K562 (cell line): ENCODE results near the gene CLIC1. TPM values are rescaled to one million over a fixed set of nuclear protein-coding genes. Genes with fewer than 3 reads are reported as not detected.
A peak's percentile ranks its signal among the peaks of the same experiment; 100 is the strongest.

Source experiments
- ATAC-seq: fragments of 200-7000 bp; cut with Tn5 transposase; 3 replicates; pipeline ENCODE4 v1.9.1; 2020; ENCODE audit warnings: moderate library complexity
- BruUV-seq: library from RNA; stranded (reverse); fragments of 400-500 nt; replicated peaks from 2 replicates; lab custom pipeline; 2021; lab: Mats Ljungman, UMichigan
- CTCF ChIA-PET: fragments of 300-600 bp; formaldehyde crosslinking; extraction: SDS; loops from one replicate; lab custom pipeline; 2021; ENCODE audit warnings: low intra/inter-chr PET ratio; lab: Yijun Ruan, JAX
- POLR2A ChIA-PET: fragments of 300-600, 350-650 bp; sonication (Branson Sonifier 250); formaldehyde crosslinking; extraction: SDS; loops from one replicate; lab custom pipeline; 2021; ENCODE audit warnings: antibody characterized with exemption, inconsistent platforms; lab: Yijun Ruan, JAX
- DNase-seq, 4 experiments: peaks; one replicate each; pipeline versions ENCODE4 v3.0.0 to v3.0.0-alpha.2; 2011 to 2018; ENCODE audit warnings: low spot score in 3 of 4, mixed read lengths in 3 of 4; ENCODE audit errors: extremely low read depth in 1 of 4
- FAIRE-seq: peaks from 2 replicates; lab custom pipeline; 2011; peaks lifted over from hg19 to GRCh38; lab: Jason Lieb, UNC
- H2AFZ ChIP-seq: 2 replicates; pipeline ENCODE4 v1.6.0; 2011; ENCODE audit warnings: low read depth, low read length, control low read depth, inconsistent platforms
- H3K27ac ChIP-seq: fragments of 200-600 bp; 3 replicates; pipeline ENCODE4 v1.8.0; 2011; ENCODE audit warnings: low read depth, mild to moderate bottlenecking, control low read depth, inconsistent platforms, low read length, moderate library complexity, mixed read lengths; ENCODE audit errors: extremely low read depth
- H3K27me3 ChIP-seq, 2 experiments: fragments of 300-600 bp in 1 of 2; 2 replicates in 1 of 2; 3 replicates in 1 of 2; pipeline versions ENCODE4 v1.6.0 to v1.8.0; 2011; ENCODE audit warnings: inconsistent platforms in 2 of 2, low read length in 2 of 2, mild to moderate bottlenecking in 1 of 2, mixed read lengths in 1 of 2, moderate library complexity in 1 of 2; ENCODE audit not compliant: control insufficient read depth in 2 of 2, insufficient read depth in 2 of 2
- H3K36me3 ChIP-seq: fragments of 300-600 bp; 3 replicates; pipeline ENCODE4 v1.8.0; 2011; ENCODE audit warnings: mild to moderate bottlenecking, low read length, inconsistent platforms; ENCODE audit not compliant: control insufficient read depth, insufficient read depth
- H3K4me1 ChIP-seq, 2 experiments: fragments of 200-600 bp in 1 of 2; replicated peaks in 1 of 2; 2 replicates in 1 of 2; 3 replicates in 1 of 2; pipeline versions ENCODE4 v1.5.1 to v1.8.0; 2011; ENCODE audit warnings: inconsistent platforms in 2 of 2, low read length in 2 of 2, mild to moderate bottlenecking in 1 of 2, mixed read lengths in 1 of 2, moderate library complexity in 1 of 2; ENCODE audit not compliant: control insufficient read depth in 2 of 2, insufficient read depth in 2 of 2
- H3K4me2 ChIP-seq: 2 replicates; pipeline ENCODE4 v1.6.1; 2011; ENCODE audit warnings: low read length, control low read depth, inconsistent platforms, mixed read lengths; ENCODE audit not compliant: insufficient read depth
- H3K4me3 ChIP-seq: fragments of 200-600 bp; sonication (generic), shearing (Covaris generic); 2 replicates; pipeline ENCODE4 v1.5.1; 2016; ENCODE audit warnings: control low read depth, inconsistent platforms
- H3K79me2 ChIP-seq: fragments of 200-600 bp; 3 replicates; pipeline ENCODE4 v1.8.0; 2011; ENCODE audit warnings: low read length, inconsistent platforms; ENCODE audit not compliant: control insufficient read depth, insufficient read depth
- H3K9ac ChIP-seq, 2 experiments: 2 replicates each; pipeline versions ENCODE4 v1.6.0 to v1.6.1; 2011; ENCODE audit warnings: low read depth in 2 of 2, low read length in 2 of 2, control low read depth in 1 of 2, inconsistent platforms in 1 of 2, mild to moderate bottlenecking in 1 of 2, mixed read lengths in 1 of 2; ENCODE audit not compliant: insufficient read depth in 1 of 2
- H3K9me1 ChIP-seq: one replicate; pipeline ENCODE4 v1.6.0; 2011; ENCODE audit warnings: inconsistent platforms, mild to moderate bottlenecking, low read length, moderate library complexity; ENCODE audit not compliant: control insufficient read depth, insufficient read depth
- H3K9me3 ChIP-seq: replicated peaks from 2 replicates; pipeline ENCODE4 v1.5.1; 2011; ENCODE audit warnings: low read depth, low read length, inconsistent platforms; ENCODE audit not compliant: control insufficient read depth, insufficient read depth
- H4K20me1 ChIP-seq: replicated peaks from 2 replicates; pipeline ENCODE4 v1.6.1; 2011; ENCODE audit warnings: low read length, inconsistent platforms, mixed read lengths; ENCODE audit not compliant: control insufficient read depth, insufficient read depth
- HINFP ChIP-seq: fragments of 450-650 bp; conservative IDR thresholded peaks from 2 replicates; pipeline ENCODE4 v1.6.1; 2016; ENCODE audit warnings: missing genetic modification characterization, low read depth, mild to moderate bottlenecking, control low read depth, missing compliant biosample characterization
- HMG20A ChIP-seq: fragments of 450-650 bp; formaldehyde crosslinking; conservative IDR thresholded peaks from 2 replicates; pipeline ENCODE4 v1.4.0; 2020; ENCODE audit warnings: mild to moderate bottlenecking, mixed read lengths
- HNRNPH1 ChIP-seq: fragments of 200-400 bp; formaldehyde crosslinking; optimal IDR thresholded peaks from 2 replicates; pipeline ENCODE3; 2017; ENCODE audit warnings: low read depth, mild to moderate bottlenecking, low read length, moderate library complexity
- KDM2B ChIP-seq: fragments of 250-450 bp; sonication (Bioruptor Pico); IDR thresholded peaks from 2 replicates; pipeline ENCODE4 v1.8.0; 2021; ENCODE audit warnings: mild to moderate bottlenecking, moderate library complexity
- MTA2 ChIP-seq: fragments of 450-650 bp; IDR thresholded peaks from 2 replicates; pipeline ENCODE4 v1.6.1; 2016; ENCODE audit warnings: low read depth
- NFE2 ChIP-seq: IDR thresholded peaks from 2 replicates; pipeline ENCODE4 v1.6.1; 2014; ENCODE audit warnings: antibody characterized with exemption, low read depth
- PHF21A ChIP-seq: fragments of 450-650 bp; IDR thresholded peaks from 2 replicates; pipeline ENCODE4 v1.6.1; 2017; ENCODE audit warnings: low read depth, borderline replicate concordance
- PHTF2 ChIP-seq: fragments of 250-450 bp; sonication (Bioruptor Pico); IDR thresholded peaks from 2 replicates; pipeline ENCODE4 v1.5.0; 2021; ENCODE audit warnings: mild to moderate bottlenecking
- RBM25 ChIP-seq: fragments of 200-400 bp; formaldehyde crosslinking; IDR thresholded peaks from 2 replicates; pipeline ENCODE4 v1.6.1; 2018; ENCODE audit warnings: low read length, low read depth, moderate library complexity; ENCODE audit not compliant: severe bottlenecking
- SREBF2 ChIP-seq: sonication (generic); formaldehyde crosslinking; IDR thresholded peaks from 2 replicates; pipeline ENCODE4 v1.4.0; 2020; ENCODE audit warnings: mild to moderate bottlenecking, missing genetic modification reagents
- WGBS: fragments of 100-300 bp; shearing (Covaris generic); methylation state at CpG from one replicate; pipeline ENCODE4 v1.1.6; 2016; ENCODE audit warnings: low coverage, mixed read lengths; ENCODE audit not compliant: insufficient coverage; ENCODE audit errors: missing lambda C conversion rate; 5-methylcytosine and 5-hydroxymethylcytosine counted together
- in situ Hi-C: fragments of 300-500 bp; cut with MboI; formaldehyde crosslinking; loops from 4 replicates; pipeline ENCODE4 v1.15.0; 2018; ENCODE audit warnings: inconsistent platforms, mixed read lengths
- intact Hi-C: fragments of 100-400 bp; cut with micrococcal nuclease; formaldehyde crosslinking; loops from 2 replicates; pipeline ENCODE4 v1.14.2; 2022
- polyA plus RNA-seq, 8 experiments: library from polyadenylated mRNA; depleted of rRNA in 4 of 8; stranded (reverse) in 5 of 8; unstranded in 3 of 8; fragments of >200 nt; fragmentation: Nextera tagmentation in 2 of 8; fragmentation: Illumina TruSeq in 1 of 8; extraction: Ambion mirVana in 2 of 8; extraction: Trizol in 1 of 8; gene quantifications; 2 replicates each; pipeline versions ENCODE4 v1.2.1 to v1.2.3, GENCODE V29; 2011 to 2014; ENCODE audit warnings: inconsistent platforms in 1 of 8, missing spikeins in 1 of 8
- total RNA-seq, 7 experiments: library from RNA; depleted of rRNA in 6 of 7; stranded (reverse); fragments of >200 nt in 6 of 7; fragmentation: Illumina TruSeq in 2 of 7; extraction: Trizol in 2 of 7; gene quantifications; 2 replicates each; pipeline versions ENCODE4 v1.2.1 to v1.2.3, GENCODE V29; 2011 to 2021; ENCODE audit warnings: low replicate concordance in 1 of 7
- TF ChIP-seq, protein P1 (sequence below), 3 experiments: fragments of 200-800 bp in 1 of 3; fragments of 250-450 bp in 1 of 3; fragments of 450-650 bp in 1 of 3; sonication (Bioruptor Pico) in 1 of 3; sonication (Bioruptor generic) in 1 of 3; formaldehyde crosslinking in 1 of 3; IDR thresholded peaks; 2 replicates each; pipeline versions ENCODE4 v1.6.1 to v1.8.0; 2016 to 2022; ENCODE audit warnings: mild to moderate bottlenecking in 2 of 3, missing genetic modification characterization in 2 of 3, missing compliant biosample characterization in 1 of 3, moderate library complexity in 1 of 3
- TF ChIP-seq, protein P2 (sequence below): sonication (generic); formaldehyde crosslinking; IDR thresholded peaks from 2 replicates; pipeline ENCODE4 v1.8.1; 2023; ENCODE audit warnings: mild to moderate bottlenecking, missing genetic modification reagents
- TF ChIP-seq, protein P3 (sequence below): IDR thresholded peaks from 3 replicates; pipeline ENCODE4 v1.6.1; 2011; ENCODE audit warnings: borderline replicate concordance, mild to moderate bottlenecking; ENCODE audit not compliant: insufficient read length, insufficient read depth

CLIC1 gene
- total and polyA plus RNA-seq, 9 of the 15 experiments (the other 6 are each of a cell fraction or from before 2014, with no cell fraction given) = 1,267 to 2,419 (median 1,808) TPM

GRCh38 chr6:31691078-31691463 lies 45.3 kb downstream of the CLIC1 start:
- intact Hi-C loops = loop anchor here (2.0 kb wide), 2 partner anchors 44 to 140 kb away; no protein-coding TSS in a partner anchor
- no peak for ATAC-seq
- in situ Hi-C loops = no loop called here
- Histone ChIP-seq H3K27me3 (no peaks in the 10 kb centered on the region), H3K79me2 (no peaks in the 10 kb centered on the region; the same call in 2 of the 3 replicates), H3K9me3 (no peaks in the 10 kb centered on the region), H2AFZ (0 out of 2 replicates have a peak overlapping the region, but pooled peaks have one; percentile 14), H3K4me1 (peaks cover 63 to 65% of the 10 kb centered on the region in 2 experiments), H3K36me3 (peaks cover 91% of the 10 kb centered on the region), H3K9me1 (no peaks in the 10 kb centered on the region), H3K4me3 (peak overlapping the region; percentile 13; the same call in 1 of the 2 replicates), H3K9ac (peak overlapping the region; percentile 68 to 86; a peak in 3 of 4 replicates), H4K20me1 (no peaks in the 10 kb centered on the region), H3K4me2 (peak overlapping the region; percentile 82), H3K27ac (peak overlapping the region; percentile 88)
- WGBS = 31% methylated on average over 6 of the region's 6 CpGs
- FAIRE-seq = no peak
- no TSS peak for BruUV-seq
- ChIA-PET POLR2A (interaction anchor here (0.6 to 7.1 kb wide), 44 partner anchors 12 to 498 kb away, joined by 3 to 158 read pairs (median 6); partner anchors contain the start of genes ABHD16A, APOM, BAG6 and C6orf47), CTCF (no interaction called here)
- no peak for DNase-seq
- TF ChIP-seq NFE2 (no peak), SREBF2 (CRISPR knock-in tag) (no peak), HNRNPH1 (no peak), KDM2B (CRISPR knock-in tag) (no peak), HINFP (tag) (no peak), PHTF2 (no peak), MTA2 (no peak), HMG20A (no peak), RBM25 (peak; percentile 83), PHF21A (no peak)
- TF ChIP-seq, protein P1, sequence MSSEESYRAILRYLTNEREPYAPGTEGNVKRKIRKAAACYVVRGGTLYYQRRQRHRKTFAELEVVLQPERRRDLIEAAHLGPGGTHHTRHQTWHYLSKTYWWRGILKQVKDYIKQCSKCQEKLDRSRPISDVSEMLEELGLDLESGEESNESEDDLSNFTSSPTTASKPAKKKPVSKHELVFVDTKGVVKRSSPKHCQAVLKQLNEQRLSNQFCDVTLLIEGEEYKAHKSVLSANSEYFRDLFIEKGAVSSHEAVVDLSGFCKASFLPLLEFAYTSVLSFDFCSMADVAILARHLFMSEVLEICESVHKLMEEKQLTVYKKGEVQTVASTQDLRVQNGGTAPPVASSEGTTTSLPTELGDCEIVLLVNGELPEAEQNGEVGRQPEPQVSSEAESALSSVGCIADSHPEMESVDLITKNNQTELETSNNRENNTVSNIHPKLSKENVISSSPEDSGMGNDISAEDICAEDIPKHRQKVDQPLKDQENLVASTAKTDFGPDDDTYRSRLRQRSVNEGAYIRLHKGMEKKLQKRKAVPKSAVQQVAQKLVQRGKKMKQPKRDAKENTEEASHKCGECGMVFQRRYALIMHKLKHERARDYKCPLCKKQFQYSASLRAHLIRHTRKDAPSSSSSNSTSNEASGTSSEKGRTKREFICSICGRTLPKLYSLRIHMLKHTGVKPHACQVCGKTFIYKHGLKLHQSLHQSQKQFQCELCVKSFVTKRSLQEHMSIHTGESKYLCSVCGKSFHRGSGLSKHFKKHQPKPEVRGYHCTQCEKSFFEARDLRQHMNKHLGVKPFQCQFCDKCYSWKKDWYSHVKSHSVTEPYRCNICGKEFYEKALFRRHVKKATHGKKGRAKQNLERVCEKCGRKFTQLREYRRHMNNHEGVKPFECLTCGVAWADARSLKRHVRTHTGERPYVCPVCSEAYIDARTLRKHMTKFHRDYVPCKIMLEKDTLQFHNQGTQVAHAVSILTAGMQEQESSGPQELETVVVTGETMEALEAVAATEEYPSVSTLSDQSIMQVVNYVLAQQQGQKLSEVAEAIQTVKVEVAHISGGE (CRISPR knock-in tag; IDR thresholded peaks at IDR 0.05) = peak in 1 of 3 experiments; percentile 12; a peak in 1 of 6 replicates
- TF ChIP-seq, protein P2, sequence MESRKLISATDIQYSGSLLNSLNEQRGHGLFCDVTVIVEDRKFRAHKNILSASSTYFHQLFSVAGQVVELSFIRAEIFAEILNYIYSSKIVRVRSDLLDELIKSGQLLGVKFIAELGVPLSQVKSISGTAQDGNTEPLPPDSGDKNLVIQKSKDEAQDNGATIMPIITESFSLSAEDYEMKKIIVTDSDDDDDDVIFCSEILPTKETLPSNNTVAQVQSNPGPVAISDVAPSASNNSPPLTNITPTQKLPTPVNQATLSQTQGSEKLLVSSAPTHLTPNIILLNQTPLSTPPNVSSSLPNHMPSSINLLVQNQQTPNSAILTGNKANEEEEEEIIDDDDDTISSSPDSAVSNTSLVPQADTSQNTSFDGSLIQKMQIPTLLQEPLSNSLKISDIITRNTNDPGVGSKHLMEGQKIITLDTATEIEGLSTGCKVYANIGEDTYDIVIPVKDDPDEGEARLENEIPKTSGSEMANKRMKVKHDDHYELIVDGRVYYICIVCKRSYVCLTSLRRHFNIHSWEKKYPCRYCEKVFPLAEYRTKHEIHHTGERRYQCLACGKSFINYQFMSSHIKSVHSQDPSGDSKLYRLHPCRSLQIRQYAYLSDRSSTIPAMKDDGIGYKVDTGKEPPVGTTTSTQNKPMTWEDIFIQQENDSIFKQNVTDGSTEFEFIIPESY = no peak; the same call in 1 of the 2 replicates
- TF ChIP-seq, protein P3, sequence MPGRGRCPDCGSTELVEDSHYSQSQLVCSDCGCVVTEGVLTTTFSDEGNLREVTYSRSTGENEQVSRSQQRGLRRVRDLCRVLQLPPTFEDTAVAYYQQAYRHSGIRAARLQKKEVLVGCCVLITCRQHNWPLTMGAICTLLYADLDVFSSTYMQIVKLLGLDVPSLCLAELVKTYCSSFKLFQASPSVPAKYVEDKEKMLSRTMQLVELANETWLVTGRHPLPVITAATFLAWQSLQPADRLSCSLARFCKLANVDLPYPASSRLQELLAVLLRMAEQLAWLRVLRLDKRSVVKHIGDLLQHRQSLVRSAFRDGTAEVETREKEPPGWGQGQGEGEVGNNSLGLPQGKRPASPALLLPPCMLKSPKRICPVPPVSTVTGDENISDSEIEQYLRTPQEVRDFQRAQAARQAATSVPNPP = no peak
